Measurements from ENCODE around the gene CCDC78. TPM values are rescaled to one million over a fixed set of nuclear protein-coding genes. Genes with fewer than 3 reads are reported as not detected.
A peak's percentile ranks its signal among the peaks of the same experiment; 100 is the strongest.

Gene CCDC78
- total RNA-seq, 2 experiments from 2014 or later: 4.6 to 5.7 TPM

GRCh38 chr16:728890-729744 is 2.9 kb upstream of the CCDC78 start:
- no peak for TF ChIP-seq CTCF (IDR thresholded peaks at IDR 0.05)
- H3K36me3 Mint-ChIP-seq (ENCODE audit: low read depth): peaks cover 2% of the 10 kb centered on the region
- no peak for ATAC-seq
- no peaks in the 10 kb centered on the region for H3K27me3 Mint-ChIP-seq
- H3K27ac Mint-ChIP-seq: no peak overlapping the region
- H3K4me1 Mint-ChIP-seq (ENCODE audit: low read depth): peaks cover 3% of the 10 kb centered on the region
- ChIA-PET CTCF (interaction anchor here (0.8 to 19.6 kb wide), 3 partner anchors 9 to 56 kb away, joined by 3 to 207 read pairs (median 4); partner anchors contain the start of gene METRN), POLR2A (interaction anchor here (0.7 to 2.6 kb wide), 6 partner anchors 8 to 60 kb away, joined by 3 to 13 read pairs (median 8); partner anchors contain the start of genes ANTKMT and CIAO3)
- H3K4me3 Mint-ChIP-seq: peak overlapping the region; percentile 62
- no peaks in the 10 kb centered on the region for H3K9me3 Mint-ChIP-seq
- DNase-seq: no peak
- intact Hi-C loops (cut with micrococcal nuclease): no loop called here

- H3K27me3 Mint-ChIP-seq: no peaks in the 10 kb centered on the region
- DNase-seq (peak; percentile 72), ATAC-seq (peak; percentile 58)
- TF ChIP-seq CTCF (IDR thresholded peaks at IDR 0.05): no peak
- no peaks in the 10 kb centered on the region for H3K36me3 Mint-ChIP-seq (ENCODE audit: low read depth)
- POLR2A ChIA-PET: interaction anchor here (0.6 to 4.8 kb wide), 9 partner anchors 9 to 66 kb away, joined by 3 to 37 read pairs (median 3); partner anchors contain the start of genes ANTKMT, CIAO3, METRN and RHBDL1
- H3K4me1 Mint-ChIP-seq (ENCODE audit: low read depth): peaks cover 3% of the 10 kb centered on the region
- no peaks in the 10 kb centered on the region for H3K9me3 Mint-ChIP-seq
- CTCF ChIA-PET: interaction anchor here (0.7 to 19.6 kb wide), 2 partner anchors 16 to 1792 kb away, joined by 3 to 207 read pairs; partner anchors contain the start of genes AMDHD2 and METRN
- H3K4me3 Mint-ChIP-seq: peak overlapping the region; percentile 62
- intact Hi-C loops (cut with micrococcal nuclease): no loop called here
- no peak overlapping the region for H3K27ac Mint-ChIP-seq
These were observed 2.1 kb upstream of the CCDC78 start for GRCh38 chr16:728131-728889.

- Mint-ChIP-seq H3K4me3 (peak overlapping the region; percentile 62), H3K4me1 (ENCODE audit: low read depth) (peaks cover 5% of the 10 kb centered on the region), H3K27ac (peak overlapping the region; percentile 38), H3K9me3 (no peaks in the 10 kb centered on the region), H3K36me3 (ENCODE audit: low read depth) (no peaks in the 10 kb centered on the region), H3K27me3 (no peaks in the 10 kb centered on the region)
- ChIA-PET CTCF (interaction anchor here (0.7 to 19.6 kb wide), 2 partner anchors 15 to 1793 kb away, joined by 3 to 207 read pairs; partner anchors contain the start of genes AMDHD2 and METRN), POLR2A (interaction anchor here (1.3 to 4.8 kb wide), 5 partner anchors 8 to 46 kb away, joined by 3 to 37 read pairs (median 4); partner anchors contain the start of genes ANTKMT, CIAO3 and METRN)
- DNase-seq: peak; percentile 64
- TF ChIP-seq CTCF (IDR thresholded peaks at IDR 0.05): no peak
- peak; percentile 26 for ATAC-seq
- intact Hi-C loops (cut with micrococcal nuclease): no loop called here
These were observed 1.2 kb upstream of the CCDC78 start for GRCh38 chr16:727291-727977.

GRCh38 chr16:726188-726437 is 130 bp downstream of the CCDC78 start:
- intact Hi-C loops (cut with micrococcal nuclease): no loop called here
- ChIA-PET CTCF (interaction anchor here (2.6 to 19.6 kb wide), 2 partner anchors 14 to 60 kb away, joined by 9 to 207 read pairs; partner anchors contain the start of gene METRN), POLR2A (interaction anchor here (0.6 to 8.1 kb wide), 6 partner anchors 11 to 80 kb away, joined by 3 to 84 read pairs (median 6); partner anchors contain the start of genes CIAO3 and METRN)
- no peaks in the 10 kb centered on the region for H3K27me3 Mint-ChIP-seq
- H3K27ac Mint-ChIP-seq: no peak overlapping the region
- no peaks in the 10 kb centered on the region for H3K9me3 Mint-ChIP-seq
- ATAC-seq (no peak), DNase-seq (no peak)
- H3K36me3 Mint-ChIP-seq (ENCODE audit: low read depth): no peaks in the 10 kb centered on the region
- peak overlapping the region; percentile 71 for H3K4me3 Mint-ChIP-seq
- peaks cover 5% of the 10 kb centered on the region for H3K4me1 Mint-ChIP-seq (ENCODE audit: low read depth)
- no peak for TF ChIP-seq CTCF (IDR thresholded peaks at IDR 0.05)

Measured in activated CD8-positive, alpha-beta T cell treated with anti-CD3 and anti-CD28 coated beads for 36 hours (primary cell).